ENCODE data around the gene SH3TC2. TPM values are rescaled to one million over a fixed set of nuclear protein-coding genes. Genes with fewer than 3 reads are reported as not detected.

SH3TC2 gene
- total RNA-seq, 1 donor from 2014 or later = 0.13 TPM

GRCh38 chr5:149072376-149072775 is 9.5 kb upstream of the SH3TC2 start:
- no peaks in the 10 kb centered on the region for H3K36me3 Mint-ChIP-seq (ENCODE audit: low read depth, unreplicated experiment)
- no peak for TF ChIP-seq CTCF (IDR thresholded peaks at IDR 0.05; ENCODE audit: unreplicated experiment)
- H3K9me3 Mint-ChIP-seq (ENCODE audit: unreplicated experiment) = no peaks in the 10 kb centered on the region
- no peak for DNase-seq (ENCODE audit: low spot score)
- H3K27me3 Mint-ChIP-seq (ENCODE audit: unreplicated experiment) = no peaks in the 10 kb centered on the region
- H3K4me1 Mint-ChIP-seq (ENCODE audit: unreplicated experiment) = peaks cover 4% of the 10 kb centered on the region
- no peak overlapping the region for H3K4me3 Mint-ChIP-seq (ENCODE audit: unreplicated experiment)
- no peak overlapping the region for H3K27ac Mint-ChIP-seq (ENCODE audit: unreplicated experiment)

GRCh38 chr5:149071756-149072155 is 8.9 kb upstream of the SH3TC2 start:
- no peak for TF ChIP-seq CTCF (IDR thresholded peaks at IDR 0.05; ENCODE audit: unreplicated experiment)
- no peak for DNase-seq (ENCODE audit: low spot score)
- no peak overlapping the region for H3K27ac Mint-ChIP-seq (ENCODE audit: unreplicated experiment)
- H3K4me3 Mint-ChIP-seq (ENCODE audit: unreplicated experiment) = no peak overlapping the region
- no peaks in the 10 kb centered on the region for H3K27me3 Mint-ChIP-seq (ENCODE audit: unreplicated experiment)
- H3K36me3 Mint-ChIP-seq (ENCODE audit: low read depth, unreplicated experiment) = no peaks in the 10 kb centered on the region
- H3K4me1 Mint-ChIP-seq (ENCODE audit: unreplicated experiment) = no peaks in the 10 kb centered on the region
- no peaks in the 10 kb centered on the region for H3K9me3 Mint-ChIP-seq (ENCODE audit: unreplicated experiment)

- Mint-ChIP-seq H3K9me3 (ENCODE audit: unreplicated experiment) (no peaks in the 10 kb centered on the region), H3K27me3 (ENCODE audit: unreplicated experiment) (no peaks in the 10 kb centered on the region), H3K36me3 (ENCODE audit: low read depth, unreplicated experiment) (no peaks in the 10 kb centered on the region), H3K27ac (ENCODE audit: unreplicated experiment) (no peak overlapping the region), H3K4me1 (ENCODE audit: unreplicated experiment) (no peaks in the 10 kb centered on the region), H3K4me3 (ENCODE audit: unreplicated experiment) (no peak overlapping the region)
- no peak for DNase-seq (ENCODE audit: low spot score)
- no peak for TF ChIP-seq CTCF (IDR thresholded peaks at IDR 0.05; ENCODE audit: unreplicated experiment)
Measured at GRCh38 chr5:149071216-149071615, 8.4 kb upstream of the SH3TC2 start.

GRCh38 chr5:149069711-149070110 is 6.8 kb upstream of the SH3TC2 start:
- H3K36me3 Mint-ChIP-seq (ENCODE audit: low read depth, unreplicated experiment) = no peaks in the 10 kb centered on the region
- H3K27ac Mint-ChIP-seq (ENCODE audit: unreplicated experiment) = no peak overlapping the region
- no peak for DNase-seq (ENCODE audit: low spot score)
- no peak for TF ChIP-seq CTCF (IDR thresholded peaks at IDR 0.05; ENCODE audit: unreplicated experiment)
- H3K4me3 Mint-ChIP-seq (ENCODE audit: unreplicated experiment) = no peak overlapping the region
- H3K4me1 Mint-ChIP-seq (ENCODE audit: unreplicated experiment) = no peaks in the 10 kb centered on the region
- H3K27me3 Mint-ChIP-seq (ENCODE audit: unreplicated experiment) = no peaks in the 10 kb centered on the region
- H3K9me3 Mint-ChIP-seq (ENCODE audit: unreplicated experiment) = no peaks in the 10 kb centered on the region

GRCh38 chr5:149063896-149064478 is 1.1 kb upstream of the SH3TC2 start:
- H3K4me1 Mint-ChIP-seq (ENCODE audit: unreplicated experiment) = peaks cover 12% of the 10 kb centered on the region
- no peak overlapping the region for H3K27ac Mint-ChIP-seq (ENCODE audit: unreplicated experiment)

More at GRCh38 chr5:149063896-149064478, 1.1 kb upstream of the SH3TC2 start:
- no peak for TF ChIP-seq CTCF (IDR thresholded peaks at IDR 0.05; ENCODE audit: unreplicated experiment)
- Mint-ChIP-seq H3K9me3 (ENCODE audit: unreplicated experiment) (no peaks in the 10 kb centered on the region), H3K4me3 (ENCODE audit: unreplicated experiment) (no peak overlapping the region), H3K36me3 (ENCODE audit: low read depth, unreplicated experiment) (no peaks in the 10 kb centered on the region), H3K27me3 (ENCODE audit: unreplicated experiment) (no peaks in the 10 kb centered on the region)
- DNase-seq (ENCODE audit: low spot score) = no peak
